Erythroblast (primary cell): Measurements from ENCODE around the gene USP4.
A peak's percentile ranks its signal among the peaks of the same experiment; 100 is the strongest.
"Not testable (repeated sequence)": the region's sequence is repeated elsewhere in the genome, so short reads cannot be mapped to it uniquely, and the experiment has no call there.

Experiments
- DNase-seq, 2 experiments: peaks; one replicate each; lab custom pipeline; 2025; lab: John Stamatoyannopoulos, UW
- GATA1 ChIP-seq: IDR thresholded peaks from 2 replicates; pipeline ENCODE4 v1.6.1; 2011; ENCODE audit warnings: low read depth, mild to moderate bottlenecking, control low read depth, low read length, moderate library complexity
- POLR2A ChIP-seq: IDR thresholded peaks from 2 replicates; pipeline ENCODE4 v1.6.1; 2011; ENCODE audit warnings: mild to moderate bottlenecking, low read length

Gene USP4

GRCh38 chr3:49266410-49267095 is 73.3 kb downstream of the USP4 start:
- DNase-seq, result no peak
- TF ChIP-seq POLR2A (no peak), GATA1 (no peak)

GRCh38 chr3:49265661-49266386 is 74.0 kb downstream of the USP4 start:
- DNase-seq, result no peak
- TF ChIP-seq POLR2A, result no peak
- no peak for TF ChIP-seq GATA1

- TF ChIP-seq GATA1, result no peak
- no peak for TF ChIP-seq POLR2A
Observed at GRCh38 chr3:49263159-49263889, 76.5 kb downstream of the USP4 start.

GRCh38 chr3:49260806-49261324 is 79.0 kb downstream of the USP4 start:
- no peak for DNase-seq
- no peak for TF ChIP-seq POLR2A
- no peak for TF ChIP-seq GATA1

More at GRCh38 chr3:49263159-49263889, 76.5 kb downstream of the USP4 start:
- DNase-seq, result no peak

- TF ChIP-seq POLR2A (no peak), GATA1 (no peak)
- DNase-seq, result no peak
Observed at GRCh38 chr3:49257187-49257586, 82.7 kb downstream of the USP4 start.

- DNase-seq, result no peak
- TF ChIP-seq GATA1, result no peak
- TF ChIP-seq POLR2A, result no peak
Observed at GRCh38 chr3:49255718-49256511, 83.9 kb downstream of the USP4 start.

GRCh38 chr3:49255112-49255511 is 84.7 kb downstream of the USP4 start:
- no peak for DNase-seq
- TF ChIP-seq POLR2A, result no peak

- DNase-seq, result no peak
- TF ChIP-seq POLR2A, result no peak
Observed at GRCh38 chr3:49253512-49253911, 86.3 kb downstream of the USP4 start.

GRCh38 chr3:49248840-49249227 is 91.0 kb downstream of the USP4 start:
- TF ChIP-seq GATA1 (no peak), POLR2A (no peak)
- DNase-seq, result peak in 1 of 2 experiments; percentile 32

GRCh38 chr3:49244581-49245205 is 95.2 kb downstream of the USP4 start:
- no peak for TF ChIP-seq POLR2A
- TF ChIP-seq GATA1, result no peak
- peak; percentile 34 to 53 for DNase-seq

- DNase-seq, result not testable (repeated sequence)
Observed at GRCh38 chr3:49240091-49240490, 99.8 kb downstream of the USP4 start.

- DNase-seq, result peak; percentile 89 to 96
- TF ChIP-seq POLR2A (peak; percentile 55), GATA1 (no peak)
Observed at GRCh38 chr3:49238274-49239127, 101.4 kb downstream of the USP4 start.
